ENCODE data around the gene ARVCF.

Gene ARVCF

DNA sequence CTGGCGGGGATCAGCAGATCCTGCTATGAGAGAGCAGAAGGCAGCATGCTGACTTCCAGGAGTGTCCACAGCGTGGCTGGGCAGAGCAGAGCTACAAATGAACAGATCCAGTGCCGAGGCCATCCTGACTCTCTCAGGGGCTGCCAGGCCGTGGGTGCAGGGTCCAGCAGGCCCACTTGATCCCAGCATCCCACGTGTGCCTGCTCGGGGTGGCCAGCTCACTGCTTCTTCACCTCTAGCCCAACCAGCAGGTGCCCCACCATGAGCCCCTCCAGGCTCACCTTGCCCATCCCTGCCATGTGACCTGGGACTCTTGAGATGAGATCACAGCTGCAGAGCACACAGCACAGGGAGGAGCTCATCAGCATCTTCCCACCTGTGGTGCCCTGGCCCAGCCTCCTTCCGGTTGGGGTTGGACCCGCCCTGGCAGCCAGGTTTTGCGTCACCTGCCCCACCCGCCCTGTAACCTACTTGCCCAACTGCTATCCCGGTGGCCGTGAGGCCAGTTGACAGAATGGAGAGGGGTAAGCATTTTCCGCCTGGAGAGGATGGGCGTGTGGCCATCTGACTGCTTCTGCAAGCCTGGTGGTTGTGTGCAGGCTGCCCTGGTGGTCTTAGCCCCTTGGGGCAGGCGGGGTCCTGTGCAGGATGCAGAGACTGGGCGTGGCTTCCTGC lies 15.2 kb upstream of the ARVCF start:
- no peak for DNase-seq (ENCODE audit: low read depth in 2 of 2)

DNA sequence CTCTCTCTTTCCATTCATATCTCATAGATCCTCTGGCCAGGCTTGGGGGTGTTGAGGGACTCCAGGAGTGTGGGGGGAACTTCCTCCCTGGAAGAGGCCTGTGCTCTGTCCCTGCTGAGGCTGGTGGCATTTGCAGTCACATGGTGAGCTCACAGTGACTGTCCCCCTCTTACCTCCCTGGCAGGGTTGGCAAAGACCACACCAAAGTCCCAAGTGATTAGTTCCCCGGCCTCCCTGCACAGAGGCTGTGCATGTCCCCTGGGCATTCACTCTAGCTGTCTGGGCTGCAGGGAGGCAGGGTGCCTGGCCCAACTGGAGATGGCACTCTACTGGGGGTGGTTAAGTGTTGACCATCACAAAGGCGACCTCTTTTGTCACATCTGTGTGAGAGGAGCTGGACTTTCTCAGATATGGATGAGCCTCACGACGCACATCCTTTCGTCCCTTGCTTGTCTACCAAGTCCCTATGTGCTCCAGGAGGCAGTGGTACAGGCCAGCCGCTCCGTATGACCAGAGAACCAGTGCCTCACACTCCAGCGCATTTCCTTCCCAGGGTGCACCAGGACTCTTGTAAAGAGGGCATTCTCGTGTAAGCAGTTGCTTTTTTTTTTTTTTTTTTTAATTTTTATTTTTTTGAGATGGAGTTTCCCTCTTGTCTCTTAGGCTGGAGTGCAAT lies 13.1 kb upstream of the ARVCF start:
- DNase-seq (ENCODE audit: low read depth in 2 of 2) = no peak

DNA sequence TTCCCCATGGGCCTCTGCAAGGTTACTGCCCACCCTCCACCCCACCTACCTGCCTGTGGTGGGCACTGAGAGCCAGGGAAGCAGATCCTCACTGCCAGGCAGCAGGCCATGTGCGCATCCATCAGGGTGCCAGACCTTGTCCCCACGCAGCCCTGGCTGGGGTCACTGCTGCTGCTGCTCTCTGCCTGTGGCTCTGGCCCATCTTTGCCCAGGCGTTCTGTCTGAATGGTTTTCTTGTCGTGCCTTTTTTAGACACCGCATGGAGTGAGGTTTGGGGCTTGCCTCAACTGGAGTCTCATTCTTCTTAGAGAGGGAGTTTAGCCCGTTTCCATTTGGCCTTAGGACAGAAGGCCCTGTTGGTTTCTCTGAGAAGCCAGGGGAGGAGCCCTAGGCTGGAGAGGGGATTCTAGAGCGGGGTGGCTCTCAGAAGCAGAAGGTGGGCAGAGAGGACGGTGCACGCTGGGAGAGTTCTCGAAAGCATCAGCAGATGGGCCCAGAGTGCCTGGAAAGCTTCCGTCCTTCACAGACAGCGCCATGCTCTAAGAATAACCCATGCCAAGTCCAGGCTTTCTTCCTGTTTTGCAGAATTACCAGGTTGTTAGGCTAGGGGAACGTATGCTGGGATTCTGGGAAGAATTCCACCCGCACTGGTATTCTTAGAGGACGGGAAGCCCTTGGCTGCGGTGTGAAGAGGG lies 12.4 kb upstream of the ARVCF start:
- no peak for DNase-seq (ENCODE audit: low read depth in 2 of 2)

DNA sequence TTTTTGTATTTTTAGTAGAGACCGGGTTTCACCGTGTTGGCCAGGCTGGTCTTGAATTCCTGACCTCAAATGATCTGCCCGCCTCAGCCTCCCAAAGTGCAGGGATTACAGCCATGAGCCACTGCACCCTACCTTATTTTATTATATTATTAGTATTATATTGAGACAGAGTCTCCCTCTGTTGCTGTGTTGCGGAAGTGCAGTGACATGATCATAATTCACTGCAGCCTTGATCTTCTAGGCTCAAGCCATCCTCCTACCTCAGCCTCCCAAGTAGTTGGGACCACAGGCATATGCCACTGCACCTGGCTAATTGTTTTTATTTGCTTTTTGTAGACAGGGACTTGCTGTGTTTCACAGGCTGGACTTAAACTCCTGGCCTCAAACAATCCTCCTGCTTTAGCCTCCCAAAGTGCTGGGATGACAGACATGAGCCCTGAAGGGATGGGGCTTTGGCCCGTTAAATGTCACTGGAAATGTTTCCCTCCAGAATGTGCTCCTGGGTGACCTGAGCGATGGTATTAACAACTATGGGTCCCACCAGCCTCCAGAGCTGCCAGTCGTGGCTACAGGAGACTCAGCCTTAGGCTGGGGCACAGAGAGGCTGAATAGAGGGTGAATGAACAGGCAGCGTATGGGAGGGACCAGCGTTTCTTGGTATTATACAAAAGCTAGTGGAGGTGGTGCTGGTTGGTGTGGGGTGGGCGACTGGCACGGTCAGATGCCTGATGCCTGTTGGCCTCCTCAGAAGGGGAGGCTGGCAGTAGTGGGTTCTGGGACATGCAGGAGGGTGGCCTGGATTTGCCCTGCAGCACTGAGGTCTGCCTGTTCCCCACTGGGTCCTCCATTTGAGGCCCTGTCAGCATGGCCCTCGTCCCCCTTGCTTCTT lies 11.6 kb upstream of the ARVCF start:
- DNase-seq (ENCODE audit: low read depth in 2 of 2) = no peak

DNA sequence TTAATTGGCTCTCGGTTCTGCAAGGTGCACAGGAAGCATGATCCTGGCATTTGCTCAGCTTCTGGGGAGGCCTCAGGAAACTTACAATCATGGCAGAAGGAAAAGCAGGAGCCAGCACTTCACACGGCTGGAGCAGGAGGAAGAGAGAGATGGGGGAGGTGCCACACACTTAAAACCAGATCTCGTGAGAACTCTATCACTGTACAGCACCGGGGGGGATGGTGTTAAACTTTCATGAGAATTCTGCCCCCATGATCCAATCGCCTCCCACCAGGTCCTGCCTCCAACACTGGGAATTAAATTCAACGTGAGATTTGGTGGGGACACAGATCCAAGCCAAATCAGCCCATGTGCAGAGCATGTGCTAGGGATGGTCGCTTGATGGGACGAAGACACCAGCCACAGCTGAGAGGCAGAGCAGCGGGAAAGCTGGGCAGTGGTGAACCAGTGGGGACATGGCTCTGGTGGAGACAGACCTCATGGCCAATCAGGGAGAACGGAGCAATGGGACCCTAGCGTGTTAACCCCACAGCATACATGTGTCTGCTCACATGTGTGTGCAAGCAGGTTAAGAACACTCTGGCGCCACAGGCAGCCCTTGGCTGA lies 10.5 kb upstream of the ARVCF start:
- no peak for DNase-seq (ENCODE audit: low read depth in 2 of 2)

DNA sequence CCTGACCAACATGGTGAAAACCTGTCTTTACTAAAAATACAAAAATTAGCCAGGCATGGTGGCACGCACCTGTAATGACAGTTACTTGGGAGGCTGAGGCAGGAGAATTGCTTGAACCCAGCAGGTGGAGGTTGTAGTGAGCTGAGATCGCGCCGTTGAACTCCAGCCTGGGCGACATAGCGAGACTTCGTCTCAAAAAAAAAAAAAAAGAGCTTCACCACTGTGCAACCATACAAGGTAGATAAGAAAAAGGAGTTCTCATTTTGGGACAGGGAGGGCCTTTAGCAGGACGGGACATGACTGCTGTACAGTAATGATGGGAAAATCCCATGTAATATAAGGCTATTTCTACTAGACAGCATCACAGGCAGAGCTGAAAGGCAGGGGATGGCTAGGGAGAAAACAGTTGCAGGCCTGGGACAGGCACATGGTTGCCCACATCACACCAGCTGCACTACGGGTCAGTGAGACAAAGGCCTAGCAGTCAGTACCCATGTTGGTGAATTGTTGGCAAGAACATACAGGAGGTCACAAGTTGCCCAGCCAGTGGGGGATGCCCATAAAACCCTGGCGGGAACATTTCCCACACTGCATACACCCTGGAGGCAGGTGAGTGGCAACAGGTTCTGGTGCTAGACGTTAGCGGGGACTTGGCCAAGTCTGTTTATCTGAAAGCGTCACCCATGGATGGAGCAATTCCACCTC lies 9.7 kb upstream of the ARVCF start:
- DNase-seq (ENCODE audit: low read depth in 2 of 2) = no peak

DNA sequence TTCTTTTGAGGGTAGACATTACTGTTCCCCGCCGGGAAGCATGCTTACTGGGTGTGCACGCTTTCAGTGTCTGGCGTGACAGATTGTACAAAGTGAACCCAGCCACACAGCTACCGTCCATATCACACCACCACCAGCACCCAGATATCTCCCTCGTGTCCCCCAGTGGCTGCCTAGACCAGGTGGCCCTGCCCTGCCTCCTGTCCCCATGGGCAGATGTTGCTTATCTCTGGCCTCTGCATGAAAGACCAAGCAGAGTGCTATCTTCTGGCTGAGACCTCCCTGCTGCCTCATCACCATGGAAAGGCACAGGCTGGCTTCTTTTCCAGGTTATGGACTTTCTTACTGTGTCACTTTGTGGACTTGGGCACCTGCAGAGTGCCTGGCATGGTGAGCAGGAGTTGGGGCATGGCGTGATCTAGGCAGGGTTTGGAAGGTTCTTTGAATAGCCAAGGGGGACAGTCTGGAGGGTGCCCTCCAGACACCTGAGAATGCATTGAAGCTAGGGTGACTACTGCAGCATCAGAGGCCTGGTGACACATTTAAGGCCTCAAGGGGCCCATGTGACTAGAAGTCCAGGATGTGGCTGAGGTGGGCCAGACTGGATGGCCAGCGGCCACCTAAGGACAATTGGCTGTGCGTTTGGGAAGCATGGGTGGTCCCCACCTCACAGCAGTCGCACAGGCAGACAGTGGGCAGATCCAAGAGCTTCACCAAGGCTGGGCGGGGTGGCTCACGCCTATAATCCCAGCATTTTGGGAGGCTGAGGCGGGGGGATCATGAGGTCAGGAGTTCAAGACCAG lies 9.0 kb upstream of the ARVCF start:
- no peak for DNase-seq (ENCODE audit: low read depth in 2 of 2)

DNA sequence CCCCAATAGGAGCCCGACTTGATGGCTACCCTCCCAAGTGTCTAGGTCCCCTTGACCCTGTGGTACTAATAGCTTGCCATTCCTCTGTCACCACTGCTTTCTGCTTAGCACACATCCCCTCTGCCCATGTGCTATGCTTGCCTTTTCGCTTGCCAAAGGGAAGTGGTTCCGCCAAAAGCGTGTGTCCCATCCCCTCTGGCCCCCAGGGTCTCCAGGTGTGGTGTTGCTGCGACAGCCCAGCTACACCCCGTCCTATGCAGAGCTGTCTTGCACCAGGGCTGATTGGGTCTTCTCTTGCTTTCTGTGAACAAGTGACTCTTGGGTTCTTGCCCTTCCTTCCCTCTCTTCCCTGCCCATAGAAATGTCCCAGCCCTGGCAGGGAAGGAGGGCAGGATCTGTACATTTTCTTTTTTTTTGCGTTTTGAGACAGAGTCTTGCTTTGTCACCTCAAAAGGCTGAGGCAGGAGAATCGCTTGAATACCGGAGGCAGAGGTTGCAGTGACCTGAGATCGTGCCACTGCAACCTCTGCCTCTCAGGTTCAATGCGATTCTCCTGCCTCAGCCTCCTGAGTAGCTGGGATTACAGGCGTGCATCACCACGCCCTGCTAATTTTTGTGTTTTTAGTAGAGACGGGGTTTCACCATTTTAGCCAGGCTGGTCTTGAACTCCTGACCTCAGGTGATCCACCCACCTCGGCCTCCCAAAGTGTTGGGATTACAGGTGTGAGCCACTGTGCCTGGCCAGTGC lies 8.2 kb upstream of the ARVCF start:
- DNase-seq (ENCODE audit: low read depth in 2 of 2) = no peak

DNA sequence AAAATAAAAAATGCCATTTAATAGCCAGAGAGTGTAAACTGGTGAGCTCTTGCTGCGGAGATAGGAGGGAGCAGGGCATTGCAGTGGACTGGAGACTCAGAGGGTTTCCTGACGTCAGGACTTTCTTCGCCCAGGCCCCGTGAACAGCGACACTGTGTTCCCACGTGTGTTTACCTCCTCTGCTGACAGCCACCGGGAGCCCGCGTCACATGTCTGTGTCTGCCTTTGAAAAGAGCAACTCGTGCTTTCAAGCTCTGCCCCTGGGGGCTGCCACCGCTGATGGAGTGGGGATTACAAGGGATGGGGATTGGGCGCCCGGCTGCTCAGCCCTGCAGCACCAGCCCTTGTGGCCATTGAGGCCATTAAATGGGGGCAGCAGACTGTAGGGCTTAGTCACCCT lies 7.6 kb upstream of the ARVCF start:
- DNase-seq (ENCODE audit: low read depth in 2 of 2) = no peak

DNA sequence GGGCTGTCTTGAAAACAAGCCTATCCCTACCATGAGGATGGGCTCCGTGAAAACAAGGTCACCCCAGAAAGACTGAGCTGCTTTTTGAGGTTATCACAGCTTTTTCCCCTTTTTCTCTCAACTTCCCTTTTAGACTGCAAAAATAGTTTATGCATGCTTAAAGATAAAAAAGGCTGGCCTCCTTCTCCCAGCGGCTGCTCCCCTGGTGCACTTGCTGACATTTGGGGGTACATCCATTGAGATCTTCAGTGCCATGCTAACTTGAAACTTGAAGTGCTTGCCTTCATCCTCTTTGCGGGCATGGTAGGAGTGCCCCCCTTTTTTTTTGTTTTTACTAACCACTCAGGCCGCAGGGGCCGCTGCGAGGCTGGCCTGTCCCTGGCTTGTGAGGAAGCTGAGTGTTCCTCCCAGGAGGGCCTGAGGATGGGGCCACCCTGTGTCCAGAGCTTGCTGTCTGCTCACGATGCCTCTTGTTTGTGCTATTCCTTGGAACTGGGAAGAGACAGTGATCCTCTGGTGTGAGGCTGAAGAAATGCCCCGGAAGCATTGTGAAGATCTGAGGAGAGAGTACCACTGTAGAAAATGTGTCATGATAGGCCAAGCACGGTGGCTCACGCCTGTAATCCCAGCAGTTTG lies 6.5 kb upstream of the ARVCF start:
- no peak for DNase-seq (ENCODE audit: low read depth in 2 of 2)

DNA sequence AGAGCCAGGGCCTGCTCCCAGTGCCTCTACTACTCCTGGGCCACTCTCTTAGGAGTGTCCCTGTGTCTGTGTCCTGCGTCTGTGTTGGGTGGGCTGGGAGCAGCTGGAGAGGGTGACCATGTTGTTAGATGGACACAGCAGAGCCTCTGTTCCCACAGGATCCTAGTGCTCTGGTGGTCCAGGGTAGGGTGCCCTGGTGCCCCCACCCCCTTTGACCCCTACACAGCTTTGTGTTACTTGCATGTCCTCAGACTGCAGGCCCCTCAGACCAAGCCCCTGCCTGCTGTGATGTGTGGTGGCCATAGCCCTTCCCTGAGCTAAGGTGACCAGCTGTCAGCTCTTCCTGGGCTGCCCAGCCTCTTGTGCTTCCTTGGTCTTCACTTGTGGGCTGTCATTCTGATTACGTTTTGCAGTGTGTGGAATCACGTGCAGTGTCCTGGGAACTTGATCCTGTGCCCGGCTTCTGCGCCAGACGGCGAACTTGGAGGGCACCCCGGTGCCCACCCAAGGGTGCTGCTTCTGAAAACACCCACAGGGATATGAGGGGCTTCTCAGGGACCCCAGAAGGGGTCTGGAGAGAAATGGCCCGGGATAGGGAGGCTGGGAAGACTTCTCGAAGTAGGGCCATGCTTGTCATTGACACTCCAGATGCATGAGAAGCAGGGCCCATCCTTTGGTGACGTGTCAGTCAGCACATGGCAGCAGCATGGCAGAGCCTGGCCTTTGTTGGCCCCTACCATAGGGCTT lies 5.8 kb upstream of the ARVCF start:
- no peak for DNase-seq (ENCODE audit: low read depth in 2 of 2)

DNA sequence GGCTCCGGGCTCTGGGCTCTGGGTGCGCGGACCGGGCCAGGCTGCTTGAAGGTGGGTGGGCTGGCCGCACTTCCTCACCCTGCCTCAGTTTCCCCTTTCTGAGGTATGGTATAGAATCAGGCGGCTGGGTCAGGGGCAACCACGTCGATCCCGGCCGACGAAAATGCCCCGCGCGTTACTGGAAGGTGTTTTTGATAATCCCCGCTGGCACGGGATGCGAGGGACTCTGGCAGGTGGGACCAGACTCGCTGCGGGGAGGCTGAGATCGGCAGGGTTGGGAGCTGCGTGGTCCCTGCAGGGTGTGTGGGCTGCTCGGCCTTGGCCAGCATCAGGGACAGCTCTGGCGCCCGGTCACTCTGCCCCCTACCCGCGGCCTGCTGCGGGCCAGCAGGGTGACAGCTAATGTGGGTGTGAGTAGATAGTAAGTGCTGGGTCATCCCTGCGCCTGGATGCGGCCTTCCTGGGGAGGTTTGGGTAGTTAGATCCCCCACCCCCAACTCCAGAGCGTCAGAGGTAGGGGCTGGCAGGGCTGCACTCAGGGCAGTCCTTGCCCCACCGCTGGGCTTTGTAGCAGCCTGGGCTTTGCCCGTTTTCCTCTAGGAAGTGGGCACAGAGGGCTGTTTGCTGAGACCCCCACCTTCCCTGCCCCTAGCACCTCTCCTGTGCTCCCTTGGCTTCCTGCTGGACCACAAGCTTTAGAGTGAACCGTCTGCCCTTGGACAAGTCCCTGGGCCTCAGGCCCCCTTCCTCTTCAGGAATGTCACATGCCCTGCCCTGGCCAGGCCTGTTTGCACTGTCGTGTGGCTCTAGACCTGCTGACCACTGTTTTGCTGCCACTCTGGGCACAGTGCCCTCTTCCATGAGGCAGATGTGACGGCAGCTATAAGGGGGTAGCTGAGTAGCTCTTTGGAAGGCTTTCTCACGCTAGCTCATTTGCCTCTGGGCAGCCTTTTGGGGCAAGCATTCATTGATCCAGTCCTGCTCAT lies 4.9 kb upstream of the ARVCF start:
- DNase-seq (ENCODE audit: low read depth in 2 of 2) = no peak

DNA sequence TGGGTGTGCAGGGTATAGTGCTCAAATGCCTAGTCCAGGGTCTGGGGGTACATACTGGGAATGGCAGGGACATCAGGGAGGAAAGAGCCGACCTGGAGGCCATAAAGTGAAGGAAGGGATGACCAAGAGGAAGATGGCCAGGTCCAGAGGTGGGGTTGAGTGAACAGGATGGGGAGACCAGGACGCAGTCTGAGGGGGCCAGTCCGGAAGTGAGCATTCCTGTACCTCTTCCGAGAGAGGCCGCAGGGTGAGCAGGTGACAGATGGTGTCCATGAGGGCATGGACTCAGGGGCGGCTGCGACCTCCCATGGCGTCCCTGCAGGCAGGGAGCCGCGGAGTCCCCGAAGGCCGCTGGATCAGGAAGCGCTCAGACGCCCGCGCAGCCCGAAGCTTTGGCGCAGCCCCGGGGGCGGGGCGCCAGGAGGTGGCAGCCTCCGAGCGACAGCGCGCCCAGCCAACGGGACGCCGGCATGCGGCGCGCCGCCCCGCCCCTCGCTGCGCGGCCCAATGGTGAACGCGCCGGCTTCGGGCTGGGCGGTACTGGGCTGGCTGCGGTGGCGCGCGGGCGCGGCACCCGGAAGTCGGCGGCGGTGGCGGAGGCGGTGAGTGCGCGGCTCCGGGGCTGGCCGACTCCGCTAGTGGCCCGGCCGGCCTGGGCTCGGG lies 4.0 kb upstream of the ARVCF start, which contains the start of gene TANGO2:
Gene TANGO2 (plus strand): TSS at position 578 of the 663 bp plus-strand sequence. CDS start 15,689 bp downstream, outside the sequence.
- peak; percentile 87 to 93 for DNase-seq (ENCODE audit: low read depth in 2 of 2)

DNA sequence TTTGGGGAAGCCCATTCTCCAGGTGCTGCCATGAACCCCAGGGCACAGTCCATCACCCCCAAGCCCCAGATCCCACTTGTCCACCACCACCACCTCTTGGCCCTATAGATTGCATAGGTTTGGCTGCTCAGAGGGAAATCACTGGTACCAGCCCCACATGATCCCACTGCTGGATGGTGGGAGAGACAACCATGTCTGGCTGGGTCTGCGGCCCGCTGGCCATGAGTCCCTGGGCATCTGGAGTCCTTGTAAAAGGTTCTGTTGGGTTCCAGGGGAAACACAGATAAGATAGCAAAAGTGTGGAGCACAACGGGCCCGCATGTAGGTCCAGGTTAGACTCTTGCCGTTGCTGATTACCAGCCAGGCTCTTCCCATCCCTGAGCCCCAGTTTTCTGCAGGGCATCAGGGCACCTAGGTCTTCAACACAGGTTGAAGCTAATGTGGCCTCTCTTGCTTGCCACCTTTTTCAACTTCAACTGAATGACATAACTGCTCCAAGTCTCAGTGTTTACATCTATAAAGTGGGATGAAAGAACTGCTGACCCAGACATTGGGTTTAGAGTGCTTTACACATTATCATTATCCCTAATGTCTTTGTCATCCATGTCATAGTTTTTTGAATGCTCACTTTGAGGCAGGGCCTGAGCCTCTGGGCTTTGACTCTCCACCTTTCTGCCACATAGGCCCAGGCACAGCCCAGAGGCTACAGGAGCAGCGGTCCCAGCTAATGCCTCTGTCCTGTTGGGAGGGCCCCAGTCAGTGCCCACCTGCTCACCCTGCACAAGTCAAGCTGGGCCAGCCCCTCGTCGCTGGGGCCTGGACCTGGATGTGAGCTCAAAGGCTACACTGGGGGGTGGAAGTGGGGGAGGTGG lies 3.3 kb upstream of the ARVCF start:
- DNase-seq (ENCODE audit: low read depth in 2 of 2) = no peak

DNA sequence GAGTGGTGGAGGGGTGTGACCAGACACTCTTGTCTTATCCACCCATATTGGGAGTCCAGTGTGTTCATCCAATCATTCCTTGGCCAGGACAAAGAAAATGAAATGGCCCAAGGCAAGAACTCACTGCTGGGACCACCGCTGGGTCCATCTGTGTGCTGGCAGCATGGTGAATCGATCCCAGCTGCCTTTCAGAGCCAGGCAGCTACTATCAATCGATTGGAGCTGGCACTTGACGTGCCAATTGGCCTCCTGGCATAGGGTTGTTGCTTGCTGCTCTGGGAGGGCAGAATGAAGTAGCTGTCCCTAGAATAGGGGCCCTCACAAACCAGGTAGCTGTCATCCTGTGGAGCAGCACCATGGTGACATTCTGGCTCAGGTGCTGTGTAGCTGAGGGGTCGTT lies 1.4 kb upstream of the ARVCF start:
- no peak for DNase-seq (ENCODE audit: low read depth in 2 of 2)

DNA sequence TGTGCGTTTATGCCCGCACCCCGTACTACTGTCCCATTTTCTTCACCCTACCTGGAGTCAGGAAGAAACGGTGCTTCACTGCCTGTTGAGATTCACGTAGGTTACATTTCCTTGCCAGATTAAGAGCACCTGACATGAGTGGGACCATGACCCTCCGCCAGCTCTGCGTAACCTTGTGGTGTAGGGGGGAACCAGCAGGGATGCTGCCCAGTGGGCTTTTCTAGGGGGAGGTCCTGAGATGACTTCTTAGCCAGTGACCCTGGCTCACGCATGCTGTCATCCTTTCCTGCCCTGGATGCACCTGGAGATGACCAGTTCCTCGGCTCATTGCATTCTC lies 967 bp upstream of the ARVCF start:
- DNase-seq (ENCODE audit: low read depth in 2 of 2) = no peak

Data from stimulated activated CD4-positive, alpha-beta T cell treated with anti-CD3 and anti-CD28 coated beads, Interleukin-1b, Interleukin-23, amount 100 ng/mL, for 4 hours (primary cell).